Right kidney (tissue), 1 donor: ENCODE measurements around the gene FEN1.

ENCODE experiments used
- DNase-seq: peaks from one replicate; pipeline ENCODE4 v3.0.0-alpha.2; 2016

FEN1 gene

GRCh38 chr11:61775106-61775505 lies 17.6 kb upstream of the FEN1 start:
- no peak for DNase-seq

GRCh38 chr11:61775606-61776554 lies 16.8 kb upstream of the FEN1 start:
- no peak for DNase-seq

- DNase-seq = no peak
These were observed 16.1 kb upstream of the FEN1 start for GRCh38 chr11:61776561-61777075.

GRCh38 chr11:61777234-61778090 lies 15.2 kb upstream of the FEN1 start:
- DNase-seq = no peak

GRCh38 chr11:61778357-61778886 lies 14.3 kb upstream of the FEN1 start:
- DNase-seq = no peak

GRCh38 chr11:61778920-61779650 lies 13.6 kb upstream of the FEN1 start:
- DNase-seq = no peak

GRCh38 chr11:61779666-61780525 lies 12.8 kb upstream of the FEN1 start:
- DNase-seq = no peak

GRCh38 chr11:61780581-61781162 lies 12.0 kb upstream of the FEN1 start:
- no peak for DNase-seq

GRCh38 chr11:61781585-61781984 lies 11.1 kb upstream of the FEN1 start:
- no peak for DNase-seq

GRCh38 chr11:61782299-61782698 lies 10.4 kb upstream of the FEN1 start:
- DNase-seq = no peak

- DNase-seq = no peak
These were observed 9.9 kb upstream of the FEN1 start for GRCh38 chr11:61782841-61783240.

- no peak for DNase-seq
These were observed 8.8 kb upstream of the FEN1 start for GRCh38 chr11:61783717-61784505.

GRCh38 chr11:61784506-61784805 lies 8.3 kb upstream of the FEN1 start:
- no peak for DNase-seq

GRCh38 chr11:61785837-61786402 lies 6.8 kb upstream of the FEN1 start:
- DNase-seq = no peak

- no peak for DNase-seq
These were observed 4.7 kb upstream of the FEN1 start for GRCh38 chr11:61787928-61788491.

- no peak for DNase-seq
These were observed 888 bp upstream of the FEN1 start for GRCh38 chr11:61791737-61792309.

- DNase-seq = no peak
These were observed 545 bp downstream of the FEN1 start for GRCh38 chr11:61793083-61793828.

GRCh38 chr11:61793829-61794204 lies 1.1 kb downstream of the FEN1 start:
- no peak for DNase-seq
